Esophagus muscularis mucosa (tissue), 4 donors: ENCODE measurements around the gene TRIM67. TPM values are rescaled to one million over a fixed set of nuclear protein-coding genes. Genes with fewer than 3 reads are reported as not detected.
"Not testable (repeated sequence)": the region's sequence is repeated elsewhere in the genome, so short reads cannot be mapped to it uniquely, and the experiment has no call there.

ENCODE experiments used
- DNase-seq: peaks from one replicate; pipeline ENCODE4 v3.0.0-alpha.2; 2017; ENCODE audit errors: extremely low spot score
- H3K27ac ChIP-seq, 4 donors: fragments of 200-600 bp; sonication (generic); replicated peaks in 1 of 4; 1 replicate in 3 of 4; 2 replicates in 1 of 4; pipeline ENCODE4 v1.5.1; 2016 to 2019; ENCODE audit warnings: mild to moderate bottlenecking in 1 of 4
- H3K27me3 ChIP-seq, 4 donors: fragments of 200-600 bp; sonication (generic); one replicate each; pipeline versions ENCODE4 v1.5.1 to v1.6.0; 2016 to 2019
- H3K36me3 ChIP-seq, 4 donors: fragments of 200-600 bp; sonication (generic); one replicate each; pipeline ENCODE4 v1.5.1; 2016 to 2019
- H3K4me1 ChIP-seq, 4 donors: fragments of 200-600 bp; sonication (generic); one replicate each; pipeline ENCODE4 v1.5.1; 2016 to 2019
- H3K4me3 ChIP-seq, 4 donors: fragments of 200-600 bp; sonication (generic); 1 replicate in 2 of 4; 2 replicates in 2 of 4; pipeline ENCODE4 v1.5.1; 2016 to 2019; ENCODE audit warnings: mild to moderate bottlenecking in 4 of 4, moderate library complexity in 1 of 4
- H3K9me3 ChIP-seq, 4 donors: fragments of 200-600 bp; sonication (generic); 1 replicate in 3 of 4; 2 replicates in 1 of 4; pipeline ENCODE4 v1.5.1; 2016 to 2019
- CTCF ChIP-seq, 3 experiments: fragments of 200-600 bp in 2 of 3; fragments of 450-650 bp in 1 of 3; sonication (generic) in 2 of 3; IDR thresholded peaks; one replicate each; pipeline ENCODE4 v1.5.1; 2017 to 2019; ENCODE audit warnings: antibody characterized with exemption in 3 of 3, mild to moderate bottlenecking in 2 of 3, moderate library complexity in 1 of 3
- EP300 ChIP-seq: sonication (generic); formaldehyde crosslinking; IDR thresholded peaks from one replicate; pipeline ENCODE4 v1.6.1; 2017; ENCODE audit warnings: antibody characterized with exemption
- POLR2A ChIP-seq: fragments of 450-650 bp; IDR thresholded peaks from one replicate; pipeline ENCODE4 v1.6.1; 2017; ENCODE audit warnings: antibody characterized with exemption, moderate library complexity, mild to moderate bottlenecking, low read depth
- POLR2AphosphoS5 ChIP-seq, 2 donors: sonication (generic); formaldehyde crosslinking; IDR thresholded peaks; one replicate each; pipeline ENCODE4 v1.6.1; 2017; ENCODE audit warnings: antibody characterized with exemption in 2 of 2
- WGBS: methylation state at CpG from one replicate; pipeline ENCODE4 v1.1.5; 2018; 5-methylcytosine and 5-hydroxymethylcytosine counted together
- intact Hi-C: fragments of 100-400 bp; cut with DNase I; formaldehyde crosslinking; loops from one replicate; pipeline ENCODE4 v1.15.1; 2023
- total RNA-seq, 4 donors: library from RNA; depleted of rRNA; stranded (reverse); fragments of >200 nt; gene quantifications; one replicate each; pipeline versions ENCODE4 v1.1.0 to v1.2.1, GENCODE V29; 2016

The TRIM67 gene
- total RNA-seq, 4 donors from 2014 or later: under 0.01 to 0.42 (median 0.13) TPM; not detected in 1

GRCh38 chr1:231124746-231125145 is 37.1 kb upstream of the TRIM67 start:
- intact Hi-C loops: no loop called here
- Histone ChIP-seq H3K9me3 (peaks cover 0 to 4% (median 0%) of the 10 kb centered on the region in 4 donors), H3K36me3 (no peaks in the 10 kb centered on the region), H3K4me1 (no peaks in the 10 kb centered on the region), H3K4me3 (no peak overlapping the region), H3K27ac (no peak overlapping the region), H3K27me3 (peaks cover 0 to 4% (median 0%) of the 10 kb centered on the region in 4 donors)
- WGBS: 90% methylated on average over 14 of the region's 14 CpGs
- DNase-seq: no peak
- TF ChIP-seq POLR2A (no peak), POLR2AphosphoS5 (IDR thresholded peaks at IDR 0.05) (no peak), EP300 (no peak), CTCF (IDR thresholded peaks at IDR 0.05) (no peak)

- H3K27ac ChIP-seq: no peak overlapping the region
- H3K9me3 ChIP-seq: no peaks in the 10 kb centered on the region
- peaks cover 0 to 4% (median 0%) of the 10 kb centered on the region in 4 donors for H3K27me3 ChIP-seq
- intact Hi-C loops: no loop called here
- TF ChIP-seq POLR2A (no peak), CTCF (IDR thresholded peaks at IDR 0.05) (no peak), EP300 (no peak), POLR2AphosphoS5 (IDR thresholded peaks at IDR 0.05) (no peak)
- no peak overlapping the region for H3K4me3 ChIP-seq
- peak; percentile 72 for DNase-seq
- no peaks in the 10 kb centered on the region for H3K36me3 ChIP-seq
- 67% methylated on average over 9 of the region's 9 CpGs for WGBS
- H3K4me1 ChIP-seq: no peaks in the 10 kb centered on the region
Measured at GRCh38 chr1:231125972-231126580, 35.8 kb upstream of the TRIM67 start.

GRCh38 chr1:231127106-231127505 is 34.8 kb upstream of the TRIM67 start:
- WGBS: 86% methylated on average over 6 of the region's 6 CpGs
- H3K9me3 ChIP-seq, H3K4me3 ChIP-seq, H3K27me3 ChIP-seq, H3K27ac ChIP-seq, H3K4me1 ChIP-seq, intact Hi-C loops, H3K36me3 ChIP-seq: not testable (repeated sequence)
- DNase-seq: peak; percentile 37

- WGBS: no CpG with 5 or more reads among the region's 27 CpGs
- H3K27me3 ChIP-seq, H3K4me1 ChIP-seq, H3K4me3 ChIP-seq, intact Hi-C loops, DNase-seq, H3K9me3 ChIP-seq, H3K36me3 ChIP-seq, H3K27ac ChIP-seq: not testable (repeated sequence)
Measured at GRCh38 chr1:231128471-231128870, 33.4 kb upstream of the TRIM67 start.

- DNase-seq: no peak
- Histone ChIP-seq H3K4me3 (no peak overlapping the region), H3K27me3 (no peaks in the 10 kb centered on the region), H3K36me3 (no peaks in the 10 kb centered on the region), H3K9me3 (no peaks in the 10 kb centered on the region), H3K4me1 (no peaks in the 10 kb centered on the region), H3K27ac (no peak overlapping the region)
- TF ChIP-seq POLR2AphosphoS5 (IDR thresholded peaks at IDR 0.05): no peak
- no peak for TF ChIP-seq EP300
- TF ChIP-seq POLR2A: no peak
- TF ChIP-seq CTCF (IDR thresholded peaks at IDR 0.05): no peak
- WGBS: 81% methylated on average over 4 of the region's 4 CpGs
- intact Hi-C loops: no loop called here
Measured at GRCh38 chr1:231130544-231130943, 31.3 kb upstream of the TRIM67 start.

GRCh38 chr1:231132591-231132990 is 29.3 kb upstream of the TRIM67 start:
- H3K4me3 ChIP-seq, DNase-seq, H3K36me3 ChIP-seq, H3K27ac ChIP-seq, H3K4me1 ChIP-seq, H3K27me3 ChIP-seq, intact Hi-C loops, H3K9me3 ChIP-seq: not testable (repeated sequence)
- 95% methylated on average over 8 of the region's 8 CpGs for WGBS
